Measurements from ENCODE around the gene BSDC1. TPM values are rescaled to one million over a fixed set of nuclear protein-coding genes. Genes with fewer than 3 reads are reported as not detected.

The BSDC1 gene
- total RNA-seq, 1 experiment from 2014 or later: 44.3 TPM

GRCh38 chr1:32394890-32395432 lies 720 bp upstream of the BSDC1 start:
- peak; percentile 11 for ATAC-seq
- CTCF ChIA-PET: interaction anchor here (0.9 to 2.4 kb wide), 14 partner anchors 9 to 498 kb away, joined by 3 to 13 read pairs (median 4); partner anchors contain the start of genes MARCKSL1 and RBBP4
- Mint-ChIP-seq H3K27ac (peak overlapping the region; percentile 100), H3K27me3 (ENCODE audit: low read depth) (no peaks in the 10 kb centered on the region), H3K4me3 (peak overlapping the region; percentile 98), H3K9me3 (peaks cover 10% of the 10 kb centered on the region), H3K4me1 (peaks cover 12% of the 10 kb centered on the region), H3K36me3 (peaks cover 12% of the 10 kb centered on the region)
- 0 out of 2 replicates have a peak, but pooled peaks have one; percentile 9 for TF ChIP-seq TEAD1 (CRISPR knock-in tag; IDR thresholded peaks at IDR 0.05)
- TF ChIP-seq CDX4 (CRISPR knock-in tag; IDR thresholded peaks at IDR 0.05; ENCODE audit: borderline replicate concordance): no peak
- TF ChIP-seq ZBTB43 (CRISPR knock-in tag; IDR thresholded peaks at IDR 0.05): no peak
- POLR2A ChIA-PET: interaction anchor here (0.5 to 2.1 kb wide), 22 partner anchors 13 to 360 kb away, joined by 3 to 16 read pairs (median 4); partner anchors contain the start of genes FAM229A, KPNA6, MARCKSL1 and RBBP4
- no peak for DNase-seq (ENCODE audit: low spot score)

- POLR2A ChIA-PET: interaction anchor here (0.9 to 2.1 kb wide), 12 partner anchors 15 to 571 kb away, joined by 3 to 16 read pairs (median 6); partner anchors contain the start of genes FAM229A, MARCKSL1, RBBP4 and RNF19B
- H3K4me1 Mint-ChIP-seq: peaks cover 12% of the 10 kb centered on the region
- peak overlapping the region; percentile 98 for H3K4me3 Mint-ChIP-seq
- no peaks in the 10 kb centered on the region for H3K27me3 Mint-ChIP-seq (ENCODE audit: low read depth)
- CTCF ChIA-PET: interaction anchor here (0.8 to 2.4 kb wide), 11 partner anchors 12 to 499 kb away, joined by 3 to 13 read pairs (median 4); partner anchors contain the start of gene MARCKSL1
- H3K9me3 Mint-ChIP-seq: peaks cover 10% of the 10 kb centered on the region
- H3K36me3 Mint-ChIP-seq: peaks cover 12% of the 10 kb centered on the region
- peak; percentile 51 for DNase-seq (ENCODE audit: low spot score)
- H3K27ac Mint-ChIP-seq: peak overlapping the region; percentile 100
- TF ChIP-seq ZNF281 (CRISPR knock-in tag; IDR thresholded peaks at IDR 0.05) (no peak), ZNF532 (CRISPR knock-in tag; IDR thresholded peaks at IDR 0.05; ENCODE audit: borderline replicate concordance) (no peak), SMAD4 (CRISPR knock-in tag; IDR thresholded peaks at IDR 0.05) (no peak), ETV6 (CRISPR knock-in tag; IDR thresholded peaks at IDR 0.05) (no peak), ARID4B (CRISPR knock-in tag; IDR thresholded peaks at IDR 0.05; ENCODE audit: borderline replicate concordance) (0 out of 2 replicates have a peak, but pooled peaks have one; percentile 44), ZNF425 (CRISPR knock-in tag; conservative IDR thresholded peaks at IDR 0.05) (no peak), E2F5 (CRISPR knock-in tag; IDR thresholded peaks at IDR 0.05) (no peak)
- ATAC-seq: peak; percentile 6
Observed at GRCh38 chr1:32393832-32394140, 455 bp downstream of the BSDC1 start.
